Activated CD8-positive, alpha-beta T cell treated with anti-CD3 and anti-CD28 coated beads for 36 hours (primary cell): ENCODE results near the gene ELP4. TPM values are rescaled to one million over a fixed set of nuclear protein-coding genes. Genes with fewer than 3 reads are reported as not detected.

Experiments
- ATAC-seq: fragments of 200-7000 bp; cut with Tn5 transposase; one replicate; pipeline ENCODE4 v1.10.0; 2021; ENCODE audit warnings: mild to moderate bottlenecking, moderate library complexity
- CTCF ChIA-PET: fragments of 350-600 bp; sonication (Branson Sonifier 250); formaldehyde crosslinking; loops from one replicate; lab custom pipeline; 2021; ENCODE audit warnings: antibody characterized with exemption; lab: Charles Lee
- POLR2A ChIA-PET: fragments of 350-600 bp; sonication (Branson Sonifier 250); formaldehyde crosslinking; loops from one replicate; lab custom pipeline; 2021; ENCODE audit warnings: antibody characterized with exemption; lab: Charles Lee
- DNase-seq: peaks from one replicate; pipeline ENCODE4 v3.0.0-alpha.2; 2020
- H3K27ac Mint-ChIP-seq: one replicate; pipeline ENCODE4 v1.8.0; 2021; ENCODE audit warnings: mild to moderate bottlenecking, mixed read lengths
- H3K27me3 Mint-ChIP-seq: one replicate; pipeline ENCODE4 v1.8.0; 2021; ENCODE audit warnings: mixed read lengths
- H3K36me3 Mint-ChIP-seq: one replicate; pipeline ENCODE4 v1.8.0; 2021; ENCODE audit warnings: low read depth, mixed read lengths
- H3K4me1 Mint-ChIP-seq: one replicate; pipeline ENCODE4 v1.8.0; 2021; ENCODE audit warnings: low read depth, mixed read lengths
- H3K4me3 Mint-ChIP-seq: one replicate; pipeline ENCODE4 v1.8.0; 2021; ENCODE audit warnings: mild to moderate bottlenecking, moderate library complexity, mixed read lengths
- H3K9me3 Mint-ChIP-seq: one replicate; pipeline ENCODE4 v1.8.0; 2021; ENCODE audit warnings: mixed read lengths
- CTCF ChIP-seq: fragments of 200-600 bp; IDR thresholded peaks from one replicate; pipeline ENCODE4 v1.8.0; 2022; ENCODE audit warnings: antibody characterized with exemption, mild to moderate bottlenecking
- intact Hi-C: fragments of 100-400 bp; cut with micrococcal nuclease; formaldehyde crosslinking; loops from one replicate; pipeline ENCODE4 v1.10.0; 2022
- total RNA-seq, 2 experiments: library from RNA; stranded (reverse); gene quantifications; one replicate each; pipeline ENCODE4 v1.2.3, GENCODE V29; 2021

ELP4 gene
- total RNA-seq, 2 experiments from 2014 or later, result 21.1 to 21.6 TPM

GRCh38 chr11:31816468-31817053, 307.0 kb downstream of the ELP4 start:
- ChIA-PET POLR2A (interaction anchor here (1.0 kb wide), 1 partner anchor 9 kb away, joined by 3 read pairs; no protein-coding TSS in a partner anchor), CTCF (no interaction called here)
- ATAC-seq, result no peak
- Mint-ChIP-seq H3K4me1 (peaks cover 36% of the 10 kb centered on the region), H3K27me3 (peaks cover 68% of the 10 kb centered on the region), H3K36me3 (no peaks in the 10 kb centered on the region), H3K9me3 (no peaks in the 10 kb centered on the region), H3K27ac (no peak overlapping the region), H3K4me3 (peak overlapping the region; percentile 54)
- DNase-seq, result no peak
- intact Hi-C loops, result no loop called here
- no peak for TF ChIP-seq CTCF

GRCh38 chr11:31817054-31817620, 307.6 kb downstream of the ELP4 start:
- no peak for TF ChIP-seq CTCF
- ATAC-seq, result no peak
- Mint-ChIP-seq H3K36me3 (no peaks in the 10 kb centered on the region), H3K4me1 (peaks cover 33% of the 10 kb centered on the region), H3K4me3 (peak overlapping the region; percentile 55), H3K9me3 (no peaks in the 10 kb centered on the region), H3K27me3 (peaks cover 68% of the 10 kb centered on the region), H3K27ac (no peak overlapping the region)
- POLR2A ChIA-PET, result interaction anchor here (1.0 kb wide), 1 partner anchor 9 kb away, joined by 3 read pairs; no protein-coding TSS in a partner anchor
- CTCF ChIA-PET, result no interaction called here
- DNase-seq, result no peak
- intact Hi-C loops, result no loop called here

GRCh38 chr11:31817621-31818424, 308.3 kb downstream of the ELP4 start:
- intact Hi-C loops, result no loop called here
- Mint-ChIP-seq H3K27me3 (peaks cover 69% of the 10 kb centered on the region), H3K9me3 (no peaks in the 10 kb centered on the region), H3K36me3 (no peaks in the 10 kb centered on the region), H3K4me1 (peaks cover 27% of the 10 kb centered on the region), H3K27ac (no peak overlapping the region), H3K4me3 (no peak overlapping the region)
- DNase-seq, result no peak
- ATAC-seq, result no peak
- CTCF ChIA-PET, result no interaction called here
- POLR2A ChIA-PET, result no interaction called here
- TF ChIP-seq CTCF, result no peak

- no peak for TF ChIP-seq CTCF
- ChIA-PET CTCF (no interaction called here), POLR2A (no interaction called here)
- ATAC-seq (no peak), DNase-seq (no peak)
- no peak overlapping the region for H3K4me3 Mint-ChIP-seq
- no peaks in the 10 kb centered on the region for H3K9me3 Mint-ChIP-seq
- H3K4me1 Mint-ChIP-seq, result peaks cover 26% of the 10 kb centered on the region
- peaks cover 73% of the 10 kb centered on the region for H3K27me3 Mint-ChIP-seq
- no peak overlapping the region for H3K27ac Mint-ChIP-seq
- no peaks in the 10 kb centered on the region for H3K36me3 Mint-ChIP-seq
- intact Hi-C loops, result no loop called here
These were observed 308.8 kb downstream of the ELP4 start for GRCh38 chr11:31818425-31818755.

GRCh38 chr11:31818874-31819331, 309.3 kb downstream of the ELP4 start:
- DNase-seq, result peak; percentile 1
- Mint-ChIP-seq H3K4me1 (peaks cover 21% of the 10 kb centered on the region), H3K4me3 (no peak overlapping the region), H3K27ac (no peak overlapping the region), H3K27me3 (peaks cover 72% of the 10 kb centered on the region), H3K36me3 (no peaks in the 10 kb centered on the region), H3K9me3 (no peaks in the 10 kb centered on the region)
- intact Hi-C loops, result no loop called here
- POLR2A ChIA-PET, result no interaction called here
- CTCF ChIA-PET, result no interaction called here
- TF ChIP-seq CTCF, result no peak
- no peak for ATAC-seq
